ENCODE data around the gene SDK2.
A peak's percentile ranks its signal among the peaks of the same experiment; 100 is the strongest.

SDK2 gene

DNA sequence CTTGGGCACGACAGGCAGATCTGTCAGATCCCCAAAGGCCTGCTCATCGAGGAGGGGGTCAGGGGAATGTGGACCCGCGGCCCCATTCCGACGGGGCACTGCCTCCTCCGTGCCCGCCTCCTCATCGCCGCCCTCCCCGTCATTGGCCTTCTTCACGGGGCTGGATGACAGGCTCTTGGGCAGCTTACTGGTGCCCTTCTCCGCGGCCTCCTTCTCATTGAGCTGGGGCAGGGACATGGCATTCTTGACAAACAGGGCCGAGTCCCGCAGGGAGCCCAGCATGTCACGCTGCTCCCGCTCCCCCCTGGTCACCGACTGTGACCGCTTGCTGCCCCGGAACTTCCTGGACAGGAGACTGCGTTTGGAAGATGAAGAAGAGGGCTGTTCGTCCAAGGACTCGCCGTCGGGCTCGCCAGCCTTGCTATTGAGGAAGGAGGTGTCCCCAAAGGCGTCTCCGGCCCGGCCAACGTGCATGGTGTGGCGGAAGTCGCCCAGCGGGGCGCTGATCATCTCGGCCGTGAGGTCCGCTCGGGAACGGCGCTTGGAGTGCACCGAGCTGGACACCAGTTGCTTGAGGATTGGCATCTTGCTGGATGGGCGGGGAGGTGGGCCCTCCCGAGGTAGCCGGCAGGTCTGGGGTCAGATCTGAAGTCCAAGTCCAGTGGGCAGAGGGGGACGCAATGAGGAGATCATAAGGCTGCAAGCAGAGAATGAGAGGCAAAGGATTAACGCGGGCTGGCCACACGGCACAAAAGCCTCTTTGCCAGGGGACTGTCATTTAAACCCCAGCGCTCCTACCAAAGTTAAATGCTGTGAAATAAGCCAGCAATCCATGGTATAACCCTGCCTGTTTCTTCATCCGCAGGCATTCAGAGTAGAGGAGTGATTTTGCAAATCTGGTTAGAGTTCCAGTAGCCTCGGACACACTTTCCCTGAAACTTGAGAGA, 358.1 kb downstream of the SDK2 start:
- Histone ChIP-seq H2AK5ac (ENCODE audit: low read depth, low read length) (peak overlapping the region; percentile 47), H3K36me3 (replicated peaks in 1 of 2; ENCODE audit: control insufficient read depth in 2 of 2, insufficient read depth in 2 of 2, low read length in 2 of 2) (peaks cover 14 to 20% of the 10 kb centered on the region in 2 donors), H2BK15ac (ENCODE audit: low read length) (no peak overlapping the region), H2BK12ac (ENCODE audit: low read length) (peak overlapping the region; percentile 34), H3K27me3 (ENCODE audit: control insufficient read depth in 3 of 3, insufficient read depth in 3 of 3, low read depth in 1 of 3, low read length in 3 of 3) (no peaks in the 10 kb centered on the region), H2BK120ac (ENCODE audit: low read depth, low read length) (no peak overlapping the region), H3K4me1 (ENCODE audit: control insufficient read depth in 2 of 2, insufficient read depth in 1 of 2, low read depth in 1 of 2, low read length in 2 of 2) (peaks cover 24 to 50% of the 10 kb centered on the region in 2 donors), H3K9me3 (replicated peaks in 1 of 2; ENCODE audit: control insufficient read depth in 2 of 2, insufficient read depth in 1 of 2, low read depth in 1 of 2, low read length in 2 of 2) (no peaks in the 10 kb centered on the region), H3K79me1 (ENCODE audit: low read depth, low read length) (peaks cover 28% of the 10 kb centered on the region), H3K18ac (ENCODE audit: low read length) (peak overlapping the region; percentile 45), H4K8ac (ENCODE audit: low read depth, low read length) (no peak overlapping the region), H3K9ac (ENCODE audit: low read depth, low read length, poor library complexity) (peak overlapping the region; percentile 54), H3K4me3 (ENCODE audit: low read length in 2 of 2) (peak overlapping the region in 1 of 2 donors; percentile 49), H3K14ac (ENCODE audit: low read length) (no peak overlapping the region), H4K91ac (ENCODE audit: low read depth, low read length, poor library complexity) (no peak overlapping the region), H3K4ac (ENCODE audit: low read length) (no peak overlapping the region), H2BK5ac (ENCODE audit: low read length) (peak overlapping the region; percentile 26), H2AFZ (ENCODE audit: low read length) (no peak overlapping the region), H3K4me2 (ENCODE audit: insufficient read depth, low read length, poor library complexity, severe bottlenecking) (no peak overlapping the region), H3K23ac (ENCODE audit: low read depth, low read length, poor library complexity) (peak overlapping the region; percentile 29), H3K27ac (replicated peaks; ENCODE audit: low read length) (no peak overlapping the region)
- no peak for DNase-seq (ENCODE audit: low spot score)
- WGBS, 2 donors (ENCODE audit: extremely low coverage in 2 of 2, insufficient read length in 2 of 2, insufficient replicate concordance in 1 of 2) = no CpG with 5 or more reads among the region's 52 CpGs

- H3K27me3 ChIP-seq (ENCODE audit: control insufficient read depth in 3 of 3, insufficient read depth in 3 of 3, low read depth in 1 of 3, low read length in 3 of 3) = no peaks in the 10 kb centered on the region
- no peak for DNase-seq (ENCODE audit: low spot score)
- peaks cover 24 to 50% of the 10 kb centered on the region in 2 donors for H3K4me1 ChIP-seq (ENCODE audit: control insufficient read depth in 2 of 2, insufficient read depth in 1 of 2, low read depth in 1 of 2, low read length in 2 of 2)
- H3K18ac ChIP-seq (ENCODE audit: low read length) = peak overlapping the region; percentile 84
- no peak overlapping the region for H3K4ac ChIP-seq (ENCODE audit: low read length)
- H3K14ac ChIP-seq (ENCODE audit: low read length) = no peak overlapping the region
- H2BK120ac ChIP-seq (ENCODE audit: low read depth, low read length) = no peak overlapping the region
- no peak overlapping the region for H4K8ac ChIP-seq (ENCODE audit: low read depth, low read length)
- H2BK5ac ChIP-seq (ENCODE audit: low read length) = no peak overlapping the region
- H3K23ac ChIP-seq (ENCODE audit: low read depth, low read length, poor library complexity) = peak overlapping the region; percentile 29
- H3K27ac ChIP-seq (replicated peaks; ENCODE audit: low read length) = no peak overlapping the region
- H2AFZ ChIP-seq (ENCODE audit: low read length) = no peak overlapping the region
- H3K9ac ChIP-seq (ENCODE audit: low read depth, low read length, poor library complexity) = peak overlapping the region; percentile 61
- peak overlapping the region; percentile 47 for H2AK5ac ChIP-seq (ENCODE audit: low read depth, low read length)
- H3K4me2 ChIP-seq (ENCODE audit: insufficient read depth, low read length, poor library complexity, severe bottlenecking) = no peak overlapping the region
- no peak overlapping the region for H4K91ac ChIP-seq (ENCODE audit: low read depth, low read length, poor library complexity)
- H3K4me3 ChIP-seq (ENCODE audit: low read length in 2 of 2) = peak overlapping the region in 1 of 2 donors; percentile 49
- H3K79me1 ChIP-seq (ENCODE audit: low read depth, low read length) = peaks cover 27% of the 10 kb centered on the region
- peak overlapping the region; percentile 34 for H2BK12ac ChIP-seq (ENCODE audit: low read length)
- no CpG with 5 or more reads among the region's 15 CpGs for WGBS, 2 donors (ENCODE audit: extremely low coverage in 2 of 2, insufficient read length in 2 of 2, insufficient replicate concordance in 1 of 2)
- no peaks in the 10 kb centered on the region for H3K9me3 ChIP-seq (replicated peaks in 1 of 2; ENCODE audit: control insufficient read depth in 2 of 2, insufficient read depth in 1 of 2, low read depth in 1 of 2, low read length in 2 of 2)
- peaks cover 14 to 20% of the 10 kb centered on the region in 2 donors for H3K36me3 ChIP-seq (replicated peaks in 1 of 2; ENCODE audit: control insufficient read depth in 2 of 2, insufficient read depth in 2 of 2, low read length in 2 of 2)
- no peak overlapping the region for H2BK15ac ChIP-seq (ENCODE audit: low read length)
Observed at GRCh38 chr17:73285603-73285908, 358.7 kb downstream of the SDK2 start.

GRCh38 chr17:73284906-73285602, 359.2 kb downstream of the SDK2 start:
- Histone ChIP-seq H2BK120ac (ENCODE audit: low read depth, low read length) (no peak overlapping the region), H3K36me3 (replicated peaks in 1 of 2; ENCODE audit: control insufficient read depth in 2 of 2, insufficient read depth in 2 of 2, low read length in 2 of 2) (peaks cover 14 to 20% of the 10 kb centered on the region in 2 donors), H3K9me3 (replicated peaks in 1 of 2; ENCODE audit: control insufficient read depth in 2 of 2, insufficient read depth in 1 of 2, low read depth in 1 of 2, low read length in 2 of 2) (no peaks in the 10 kb centered on the region), H4K91ac (ENCODE audit: low read depth, low read length, poor library complexity) (no peak overlapping the region), H3K27ac (replicated peaks; ENCODE audit: low read length) (no peak overlapping the region), H3K4me2 (ENCODE audit: insufficient read depth, low read length, poor library complexity, severe bottlenecking) (no peak overlapping the region), H2AFZ (ENCODE audit: low read length) (no peak overlapping the region), H3K79me1 (ENCODE audit: low read depth, low read length) (peaks cover 23% of the 10 kb centered on the region), H3K4ac (ENCODE audit: low read length) (no peak overlapping the region), H3K4me1 (ENCODE audit: control insufficient read depth in 2 of 2, insufficient read depth in 1 of 2, low read depth in 1 of 2, low read length in 2 of 2) (peaks cover 24 to 50% of the 10 kb centered on the region in 2 donors), H3K18ac (ENCODE audit: low read length) (peak overlapping the region; percentile 84), H2BK5ac (ENCODE audit: low read length) (peak overlapping the region; percentile 49), H3K14ac (ENCODE audit: low read length) (no peak overlapping the region), H4K8ac (ENCODE audit: low read depth, low read length) (no peak overlapping the region), H3K23ac (ENCODE audit: low read depth, low read length, poor library complexity) (peak overlapping the region; percentile 49), H2BK12ac (ENCODE audit: low read length) (peak overlapping the region; percentile 24), H2AK5ac (ENCODE audit: low read depth, low read length) (peak overlapping the region; percentile 47), H3K9ac (ENCODE audit: low read depth, low read length, poor library complexity) (peak overlapping the region; percentile 72), H3K4me3 (ENCODE audit: low read length in 2 of 2) (no peak overlapping the region), H3K27me3 (ENCODE audit: control insufficient read depth in 3 of 3, insufficient read depth in 3 of 3, low read depth in 1 of 3, low read length in 3 of 3) (no peaks in the 10 kb centered on the region), H2BK15ac (ENCODE audit: low read length) (no peak overlapping the region)
- WGBS, 2 donors (ENCODE audit: extremely low coverage in 2 of 2, insufficient read length in 2 of 2, insufficient replicate concordance in 1 of 2) = no CpG with 5 or more reads among the region's 20 CpGs
- no peak for DNase-seq (ENCODE audit: low spot score)

Data from neuronal stem cell (in vitro differentiated cells).